Activated naive CD4-positive, alpha-beta T cell treated with anti-CD3 and anti-CD28 coated beads, Interleukin-2, amount 50 U/mL, for 16 hours (primary cell): ENCODE measurements around the gene GRK1.
"Not testable (repeated sequence)": the region's sequence is repeated elsewhere in the genome, so short reads cannot be mapped to it uniquely, and the experiment has no call there.

Experiments
- DNase-seq: peaks from one replicate; pipeline ENCODE4 v3.0.0-alpha.2; 2020

Gene GRK1

GRCh38 chr13:113745500-113746142, 78.6 kb downstream of the GRK1 start:
- DNase-seq, result not testable (repeated sequence)

DNA sequence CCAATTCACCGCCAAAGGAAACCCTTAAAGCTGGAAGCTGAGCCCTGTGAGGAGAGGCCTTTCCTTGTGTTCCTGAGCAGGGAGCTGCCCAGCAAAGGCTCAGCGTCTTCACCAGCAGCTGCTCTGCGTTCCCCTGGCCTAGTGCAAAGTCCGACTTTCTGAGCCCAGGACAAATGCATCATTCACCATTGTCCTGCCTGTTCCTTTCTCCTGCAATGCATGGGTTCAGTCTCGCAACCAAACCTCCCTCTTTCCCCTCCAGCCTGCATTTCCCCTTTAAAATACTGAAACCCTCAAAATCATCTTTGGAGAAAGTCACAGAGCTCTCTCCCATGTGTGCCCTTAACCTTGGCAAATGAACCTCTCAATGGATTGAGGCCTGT, 79.1 kb downstream of the GRK1 start:
- DNase-seq, result no peak

GRCh38 chr13:113746671-113747070, 79.7 kb downstream of the GRK1 start:
- no peak for DNase-seq

GRCh38 chr13:113747291-113747833, 80.3 kb downstream of the GRK1 start:
- DNase-seq, result no peak

- DNase-seq, result no peak
These were observed 81.3 kb downstream of the GRK1 start for GRCh38 chr13:113748101-113748861.

DNA sequence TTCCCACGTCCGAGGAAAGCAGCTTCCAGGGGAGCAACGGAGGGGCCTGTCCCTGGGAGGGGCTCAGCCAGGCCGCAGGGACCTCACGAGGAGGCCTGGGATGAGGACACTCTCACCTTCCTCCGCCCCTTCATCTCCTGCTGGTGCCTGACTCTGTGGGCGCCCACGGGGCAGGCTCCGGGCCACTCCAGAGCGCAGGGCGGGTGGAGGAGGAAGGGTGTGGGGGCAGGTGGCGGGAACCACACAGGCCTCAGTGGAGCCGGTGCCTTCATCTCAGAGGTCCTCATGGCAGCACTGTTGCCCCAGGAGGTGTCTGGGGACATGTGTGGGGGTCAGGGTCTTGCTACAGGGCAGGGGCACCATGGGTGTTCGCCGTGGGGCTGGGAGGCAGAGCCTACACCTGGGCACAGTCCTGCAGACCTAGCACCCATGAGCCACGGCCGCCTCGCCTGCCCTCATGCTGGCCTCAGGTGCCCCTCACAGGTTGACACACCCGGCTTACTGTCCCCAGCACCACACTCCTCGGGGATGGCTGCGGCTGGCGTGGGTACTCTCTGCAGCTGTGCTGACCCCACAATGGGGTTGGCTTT, 81.9 kb downstream of the GRK1 start:
- DNase-seq, result no peak

DNA sequence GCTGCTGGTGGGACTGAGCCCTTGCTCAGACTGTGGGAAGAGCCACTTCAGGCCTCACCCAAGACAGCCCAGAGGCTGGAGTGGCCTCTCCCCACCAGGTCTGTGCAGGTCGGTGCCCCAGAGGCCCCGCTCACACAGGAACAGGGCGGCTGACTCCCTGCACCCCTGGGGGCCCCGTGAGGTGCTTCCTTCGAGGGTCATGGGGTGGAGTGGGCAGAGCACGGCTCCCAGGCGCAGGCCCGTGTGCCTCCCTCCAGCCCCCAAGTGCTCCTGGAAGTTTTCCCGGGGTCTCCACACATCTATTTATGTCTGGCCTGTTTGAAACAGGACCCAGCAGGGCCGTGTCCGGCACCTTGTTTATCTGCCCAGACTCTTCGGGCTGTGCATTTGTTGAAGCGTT, 82.5 kb downstream of the GRK1 start:
- no peak for DNase-seq

DNA sequence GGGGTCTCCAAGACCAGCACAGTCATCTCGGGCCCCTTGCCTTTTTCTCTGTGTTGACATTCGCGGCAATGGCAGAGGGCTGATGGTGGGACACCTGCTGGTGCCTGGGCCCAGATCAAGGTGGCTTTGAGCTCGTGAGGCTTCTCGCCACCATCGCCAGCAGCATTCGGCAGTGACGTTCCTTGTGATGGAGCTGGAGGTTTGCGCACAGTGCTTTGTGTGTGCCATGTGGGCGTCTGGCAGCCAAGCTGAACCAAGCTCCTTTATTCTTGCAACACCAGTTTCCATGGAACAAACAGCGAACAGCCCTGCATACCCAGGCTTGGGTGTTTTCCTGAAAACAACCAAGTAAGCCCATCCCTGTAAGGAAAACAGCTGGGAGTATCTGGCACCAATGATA, 82.9 kb downstream of the GRK1 start:
- no peak for DNase-seq

GRCh38 chr13:113750554-113751399, 83.8 kb downstream of the GRK1 start:
- no peak for DNase-seq

DNA sequence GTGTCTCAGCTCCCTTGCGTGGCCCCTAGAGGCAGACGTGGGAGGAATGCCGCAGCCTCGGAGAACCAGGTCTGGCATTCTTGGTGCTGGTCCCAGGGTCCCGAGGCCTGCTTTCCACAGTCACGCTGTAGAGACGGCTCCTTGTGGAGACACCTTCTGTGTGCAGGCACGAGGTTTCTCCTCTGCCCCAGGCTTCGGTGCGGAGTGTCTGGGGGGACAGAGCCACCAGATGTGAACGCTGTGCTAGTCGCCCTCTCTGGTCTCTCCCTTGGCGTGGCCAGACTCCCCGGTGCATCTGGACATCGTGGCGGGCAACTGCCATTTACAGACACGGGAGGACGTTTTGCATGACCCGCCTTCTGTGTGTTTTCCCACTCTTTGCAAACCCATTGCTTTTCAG, 84.5 kb downstream of the GRK1 start:
- no peak for DNase-seq

- DNase-seq, result not testable (repeated sequence)
These were observed 85.4 kb downstream of the GRK1 start for GRCh38 chr13:113752211-113752986.

DNA sequence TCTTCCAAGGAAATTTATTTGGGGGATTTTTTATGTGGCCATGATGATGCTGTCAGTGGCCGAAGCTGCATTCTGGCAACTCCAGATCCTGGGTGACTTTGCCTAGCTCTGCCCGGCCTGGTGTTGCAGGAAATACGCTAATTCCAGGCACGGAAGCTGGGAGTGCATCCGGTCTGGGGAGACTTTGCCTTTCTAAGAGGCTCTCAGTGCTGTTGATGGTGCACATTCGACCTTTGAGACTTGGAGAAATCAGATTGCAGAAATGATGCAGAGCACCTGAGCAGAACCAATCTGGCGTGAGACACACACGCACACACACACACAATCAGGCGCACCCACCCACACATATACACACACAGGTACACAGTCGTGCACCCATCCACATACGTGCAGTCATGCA, 86.2 kb downstream of the GRK1 start:
- no peak for DNase-seq

DNA sequence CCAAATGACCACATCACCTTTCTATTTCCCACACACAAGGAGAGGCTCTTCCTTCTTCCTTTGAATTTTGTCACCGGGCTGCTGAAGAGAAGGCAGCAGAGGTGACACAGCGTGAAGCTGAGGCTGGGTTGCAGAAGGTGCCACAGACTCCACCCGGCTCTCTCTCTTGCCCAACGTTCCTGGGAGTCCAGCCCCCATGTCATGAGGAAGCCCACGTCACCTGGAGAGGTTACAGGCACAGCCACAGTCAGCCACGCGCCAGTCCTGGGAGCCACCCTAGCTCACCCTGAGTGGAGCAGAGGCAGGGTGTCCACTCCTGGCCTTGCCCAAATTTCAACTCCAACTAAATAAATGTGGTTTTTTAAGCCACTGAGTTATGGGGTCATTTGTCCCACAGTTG, 87.2 kb downstream of the GRK1 start:
- no peak for DNase-seq

- DNase-seq, result no peak
These were observed 87.7 kb downstream of the GRK1 start for GRCh38 chr13:113754691-113755090.

GRCh38 chr13:113756441-113757097, 89.5 kb downstream of the GRK1 start:
- DNase-seq, result no peak

DNA sequence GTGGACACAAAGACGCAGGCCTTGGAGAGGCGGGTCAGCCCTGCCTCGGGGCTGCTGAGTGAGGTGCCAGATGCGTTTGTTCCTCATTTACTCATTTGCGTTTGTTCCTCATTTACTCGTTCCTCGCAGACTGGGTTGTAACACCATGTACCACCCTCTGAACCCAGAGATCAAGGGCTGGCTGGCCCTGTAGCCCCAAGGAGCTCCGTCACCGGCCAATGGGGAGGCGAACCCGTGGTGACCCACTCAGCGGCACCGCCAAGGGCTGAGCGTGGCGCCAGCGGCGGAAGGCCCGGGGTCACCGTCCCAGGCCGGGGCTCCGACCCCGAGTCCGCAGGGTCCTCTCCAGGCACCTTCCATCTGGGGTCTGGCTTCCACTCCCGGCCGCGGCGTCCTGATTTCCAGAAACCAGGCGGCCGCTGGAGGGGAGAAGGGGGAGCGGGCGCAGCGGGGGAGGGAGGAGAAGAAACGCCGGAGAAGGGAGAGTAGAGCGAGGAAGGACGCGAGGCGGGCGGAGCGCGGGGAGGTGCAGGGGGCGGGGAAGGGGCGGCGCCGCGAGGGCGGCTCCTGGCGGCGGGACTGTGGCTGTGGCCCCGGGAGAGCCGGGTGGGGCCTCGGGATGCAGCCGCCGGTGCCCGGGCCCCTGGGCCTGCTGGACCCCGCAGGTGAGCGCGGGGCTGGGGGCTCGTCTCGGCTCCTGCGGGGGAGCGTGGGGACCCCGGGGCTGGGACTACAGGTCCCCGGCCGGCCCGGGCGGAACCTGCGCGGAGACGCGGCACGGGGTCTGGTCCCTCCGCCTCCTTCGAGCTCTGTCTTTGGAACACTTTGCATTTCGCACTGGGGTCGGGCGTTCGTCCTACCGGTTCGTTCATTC, 91.9 kb downstream of the GRK1 start, which contains the start of gene TMEM255B:
TSS of gene TMEM255B (plus strand) at position 576 of the 874 bp plus-strand sequence. CDS start at position 620, 44 bp downstream.
- peak; percentile 79 for DNase-seq

DNA sequence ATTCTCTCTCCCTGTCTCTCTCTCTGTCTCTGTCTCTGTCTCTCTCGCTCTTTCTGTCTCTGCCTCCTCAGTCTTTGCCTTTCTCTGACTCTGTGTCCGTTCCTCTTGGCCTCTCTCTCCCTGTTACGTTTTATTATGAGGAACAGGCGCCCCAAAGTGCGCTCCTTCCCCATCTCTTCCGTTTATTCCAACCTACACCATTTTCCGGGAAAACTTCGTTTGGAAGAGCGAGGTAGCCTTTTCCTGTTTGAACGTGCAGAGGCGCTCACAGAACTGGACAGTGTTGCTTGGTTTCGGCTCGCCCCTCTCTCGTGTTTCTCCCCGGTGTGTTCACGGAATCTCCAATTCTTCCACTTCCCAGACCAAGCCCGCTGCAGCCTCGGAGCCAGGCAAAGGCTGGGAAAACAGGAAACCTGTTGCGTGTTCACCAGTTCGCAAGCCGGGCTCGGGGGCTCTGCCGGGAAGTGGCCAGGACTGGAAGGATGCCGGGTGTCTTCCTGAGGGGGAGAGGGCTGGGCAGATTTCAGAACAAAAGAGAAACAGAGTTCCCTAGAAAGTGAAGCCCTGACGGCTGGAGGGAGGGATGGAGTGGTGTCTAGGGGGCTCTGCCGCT, 92.6 kb downstream of the GRK1 start:
- DNase-seq, result no peak

GRCh38 chr13:113761136-113761535, 94.1 kb downstream of the GRK1 start:
- no peak for DNase-seq

GRCh38 chr13:113762075-113762474, 95.1 kb downstream of the GRK1 start:
- no peak for DNase-seq

DNA sequence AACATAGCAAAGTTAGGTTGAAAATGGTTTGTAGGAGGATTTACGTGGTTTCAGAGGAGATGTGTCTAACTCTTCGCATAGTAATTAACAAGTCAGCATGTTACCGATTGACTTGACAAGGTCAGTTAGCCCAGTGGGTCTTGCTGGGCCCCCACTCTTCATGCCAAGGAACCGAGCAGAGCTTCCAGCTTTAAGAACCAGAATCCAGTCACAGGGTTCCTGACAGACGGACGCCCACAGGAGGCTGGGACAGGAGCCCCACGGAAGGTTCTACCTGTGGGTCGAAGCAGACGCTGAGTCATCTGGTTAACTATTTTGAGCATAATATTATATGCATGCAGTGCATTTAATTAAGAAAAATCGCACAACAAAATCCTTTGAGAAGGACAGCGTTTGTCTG, 95.5 kb downstream of the GRK1 start:
- DNase-seq, result no peak
